A673 (cell line): Measurements from ENCODE around the gene CAVIN4. TPM values are rescaled to one million over a fixed set of nuclear protein-coding genes. Genes with fewer than 3 reads are reported as not detected.

Experiments
- BruUV-seq: library from RNA; stranded (reverse); fragments of 400-500 nt; replicated peaks from 2 replicates; lab custom pipeline; 2021; lab: Mats Ljungman, UMichigan
- CTCF ChIA-PET: fragments of 300-600 bp; sonication (Branson Sonifier 250); formaldehyde crosslinking; loops from one replicate; lab custom pipeline; 2022; ENCODE audit warnings: antibody characterized with exemption; lab: Charles Lee
- POLR2A ChIA-PET: fragments of 300-600 bp; sonication (Branson Sonifier 250); formaldehyde crosslinking; loops from one replicate; lab custom pipeline; 2022; ENCODE audit warnings: antibody characterized with exemption; ENCODE audit not compliant: low non-redundant PET; lab: Charles Lee
- DNase-seq: peaks from one replicate; pipeline ENCODE4 v3.0.0-alpha.2; 2015; ENCODE audit warnings: low spot score
- H3K27ac ChIP-seq: fragments of 200-600 bp; sonication (generic); 2 replicates; pipeline ENCODE4 v1.5.1; 2016; ENCODE audit warnings: mixed run types, low read depth, mild to moderate bottlenecking, mixed read lengths, antibody characterized with exemption, low read length; ENCODE audit not compliant: poor library complexity, severe bottlenecking
- H3K27me3 ChIP-seq: fragments of 200-600 bp; sonication (generic); replicated peaks from 2 replicates; pipeline ENCODE4 v1.6.1; 2017; ENCODE audit warnings: mixed run types, low read depth, mild to moderate bottlenecking, mixed read lengths, antibody characterized with exemption, low read length; ENCODE audit not compliant: insufficient read depth, poor library complexity
- H3K36me3 ChIP-seq: fragments of 200-600 bp; sonication (generic); 2 replicates; pipeline ENCODE4 v1.6.1; 2016; ENCODE audit warnings: mixed run types, mild to moderate bottlenecking, mixed read lengths, antibody characterized with exemption, low read length; ENCODE audit not compliant: insufficient read depth, poor library complexity, severe bottlenecking
- H3K4me1 ChIP-seq: fragments of 200-600 bp; sonication (generic); 2 replicates; pipeline ENCODE4 v1.6.1; 2017; ENCODE audit warnings: mixed run types, mild to moderate bottlenecking, mixed read lengths, antibody characterized with exemption, low read length; ENCODE audit not compliant: insufficient read depth, poor library complexity, severe bottlenecking
- H3K4me3 ChIP-seq: fragments of 200-600 bp; sonication (generic); 2 replicates; pipeline ENCODE4 v1.5.1; 2016; ENCODE audit warnings: low read depth, mixed run types, mild to moderate bottlenecking, mixed read lengths, low read length; ENCODE audit not compliant: poor library complexity, severe bottlenecking
- H3K9me3 ChIP-seq: fragments of 200-600 bp; sonication (generic); 2 replicates; pipeline ENCODE4 v1.6.1; 2016; ENCODE audit warnings: mixed run types, low read depth, mild to moderate bottlenecking, mixed read lengths, antibody characterized with exemption, low read length; ENCODE audit not compliant: poor library complexity, severe bottlenecking
- CTCF ChIP-seq: fragments of 300-800, 200-600 bp; sonication (generic); conservative IDR thresholded peaks from 2 replicates; pipeline ENCODE4 v1.5.1; 2017; ENCODE audit warnings: low read depth, mild to moderate bottlenecking, antibody characterized with exemption, low read length, moderate library complexity, mixed read lengths
- EZH2 ChIP-seq: fragments of 200-600 bp; sonication (generic); IDR thresholded peaks from 2 replicates; pipeline ENCODE4 v1.6.1; 2017; ENCODE audit warnings: borderline replicate concordance, low read depth, mild to moderate bottlenecking, mixed read lengths, antibody characterized with exemption, low read length; ENCODE audit not compliant: poor library complexity, severe bottlenecking
- intact Hi-C: fragments of 100-400 bp; cut with micrococcal nuclease; formaldehyde crosslinking; loops from one replicate; pipeline ENCODE4 v1.10.0; 2022; ENCODE audit not compliant: unreplicated experiment
- total RNA-seq: library from RNA; stranded (reverse); gene quantifications from 2 replicates; pipeline ENCODE4 v1.2.3, GENCODE V29; 2021

The CAVIN4 gene
- total RNA-seq, 1 experiment from 2014 or later = 5.0 TPM

- DNase-seq = no peak
- H3K9me3 ChIP-seq = no peaks in the 10 kb centered on the region
- POLR2A ChIA-PET = no interaction called here
- H3K4me1 ChIP-seq = no peaks in the 10 kb centered on the region
- BruUV-seq = no TSS peak
- intact Hi-C loops = no loop called here
- CTCF ChIA-PET = interaction anchor here (0.6 kb wide), 1 partner anchor 109 kb away, joined by 3 read pairs; no protein-coding TSS in a partner anchor
- no peaks in the 10 kb centered on the region for H3K36me3 ChIP-seq
- H3K27ac ChIP-seq = no peak overlapping the region
- no peak overlapping the region for H3K4me3 ChIP-seq
- TF ChIP-seq CTCF (no peak), EZH2 (no peak)
- no peaks in the 10 kb centered on the region for H3K27me3 ChIP-seq
These were observed 11.7 kb downstream of the CAVIN4 start for GRCh38 chr9:100589582-100589981.

- CTCF ChIA-PET = interaction anchor here (0.6 kb wide), 1 partner anchor 110 kb away, joined by 3 read pairs; no protein-coding TSS in a partner anchor
- intact Hi-C loops = no loop called here
- no peak for DNase-seq
- Histone ChIP-seq H3K27me3 (no peaks in the 10 kb centered on the region), H3K27ac (no peak overlapping the region), H3K36me3 (no peaks in the 10 kb centered on the region), H3K4me1 (peaks cover 3% of the 10 kb centered on the region), H3K9me3 (no peaks in the 10 kb centered on the region), H3K4me3 (no peak overlapping the region)
- POLR2A ChIA-PET = no interaction called here
- TF ChIP-seq EZH2 (no peak), CTCF (no peak)
- no TSS peak for BruUV-seq
These were observed 12.6 kb downstream of the CAVIN4 start for GRCh38 chr9:100590481-100590880.

GRCh38 chr9:100591139-100591538 is 13.3 kb downstream of the CAVIN4 start:
- Histone ChIP-seq H3K4me3 (no peak overlapping the region), H3K27ac (no peak overlapping the region), H3K36me3 (no peaks in the 10 kb centered on the region), H3K9me3 (no peaks in the 10 kb centered on the region), H3K4me1 (peaks cover 3% of the 10 kb centered on the region), H3K27me3 (no peaks in the 10 kb centered on the region)
- no TSS peak for BruUV-seq
- no peak for DNase-seq
- ChIA-PET POLR2A (no interaction called here), CTCF (interaction anchor here (0.6 kb wide), 1 partner anchor 320 kb away, joined by 5 read pairs; no protein-coding TSS in a partner anchor)
- TF ChIP-seq EZH2 = no peak
- TF ChIP-seq CTCF = no peak
- intact Hi-C loops = no loop called here
